K562 (cell line): ENCODE data around the gene TM9SF3. TPM values are rescaled to one million over a fixed set of nuclear protein-coding genes. Genes with fewer than 3 reads are reported as not detected.
A peak's percentile ranks its signal among the peaks of the same experiment; 100 is the strongest.

Experiments
- ATAC-seq: fragments of 200-7000 bp; cut with Tn5 transposase; 3 replicates; pipeline ENCODE4 v1.9.1; 2020; ENCODE audit warnings: moderate library complexity
- BruUV-seq: library from RNA; stranded (reverse); fragments of 400-500 nt; replicated peaks from 2 replicates; lab custom pipeline; 2021; lab: Mats Ljungman, UMichigan
- CTCF ChIA-PET: fragments of 300-600 bp; formaldehyde crosslinking; extraction: SDS; loops from one replicate; lab custom pipeline; 2021; ENCODE audit warnings: low intra/inter-chr PET ratio; lab: Yijun Ruan, JAX
- POLR2A ChIA-PET: fragments of 300-600, 350-650 bp; sonication (Branson Sonifier 250); formaldehyde crosslinking; extraction: SDS; loops from one replicate; lab custom pipeline; 2021; ENCODE audit warnings: antibody characterized with exemption, inconsistent platforms; lab: Yijun Ruan, JAX
- DNase-seq, 4 experiments: peaks; one replicate each; pipeline versions ENCODE4 v3.0.0 to v3.0.0-alpha.2; 2011 to 2018; ENCODE audit warnings: low spot score in 3 of 4, mixed read lengths in 3 of 4; ENCODE audit errors: extremely low read depth in 1 of 4
- FAIRE-seq: peaks from 2 replicates; lab custom pipeline; 2011; peaks lifted over from hg19 to GRCh38; lab: Jason Lieb, UNC
- H2AFZ ChIP-seq: 2 replicates; pipeline ENCODE4 v1.6.0; 2011; ENCODE audit warnings: low read depth, low read length, control low read depth, inconsistent platforms
- H3K27ac ChIP-seq: fragments of 200-600 bp; 3 replicates; pipeline ENCODE4 v1.8.0; 2011; ENCODE audit warnings: low read depth, mild to moderate bottlenecking, control low read depth, inconsistent platforms, low read length, moderate library complexity, mixed read lengths; ENCODE audit errors: extremely low read depth
- H3K27me3 ChIP-seq, 2 experiments: fragments of 300-600 bp in 1 of 2; 2 replicates in 1 of 2; 3 replicates in 1 of 2; pipeline versions ENCODE4 v1.6.0 to v1.8.0; 2011; ENCODE audit warnings: inconsistent platforms in 2 of 2, low read length in 2 of 2, mild to moderate bottlenecking in 1 of 2, mixed read lengths in 1 of 2, moderate library complexity in 1 of 2; ENCODE audit not compliant: control insufficient read depth in 2 of 2, insufficient read depth in 2 of 2
- H3K36me3 ChIP-seq: fragments of 300-600 bp; 3 replicates; pipeline ENCODE4 v1.8.0; 2011; ENCODE audit warnings: mild to moderate bottlenecking, low read length, inconsistent platforms; ENCODE audit not compliant: control insufficient read depth, insufficient read depth
- H3K4me1 ChIP-seq, 2 experiments: fragments of 200-600 bp in 1 of 2; replicated peaks in 1 of 2; 2 replicates in 1 of 2; 3 replicates in 1 of 2; pipeline versions ENCODE4 v1.5.1 to v1.8.0; 2011; ENCODE audit warnings: inconsistent platforms in 2 of 2, low read length in 2 of 2, mild to moderate bottlenecking in 1 of 2, mixed read lengths in 1 of 2, moderate library complexity in 1 of 2; ENCODE audit not compliant: control insufficient read depth in 2 of 2, insufficient read depth in 2 of 2
- H3K4me2 ChIP-seq: 2 replicates; pipeline ENCODE4 v1.6.1; 2011; ENCODE audit warnings: low read length, control low read depth, inconsistent platforms, mixed read lengths; ENCODE audit not compliant: insufficient read depth
- H3K4me3 ChIP-seq: fragments of 200-600 bp; sonication (generic), shearing (Covaris generic); 2 replicates; pipeline ENCODE4 v1.5.1; 2016; ENCODE audit warnings: control low read depth, inconsistent platforms
- H3K79me2 ChIP-seq: fragments of 200-600 bp; 3 replicates; pipeline ENCODE4 v1.8.0; 2011; ENCODE audit warnings: low read length, inconsistent platforms; ENCODE audit not compliant: control insufficient read depth, insufficient read depth
- H3K9ac ChIP-seq, 2 experiments: 2 replicates each; pipeline versions ENCODE4 v1.6.0 to v1.6.1; 2011; ENCODE audit warnings: low read depth in 2 of 2, low read length in 2 of 2, control low read depth in 1 of 2, inconsistent platforms in 1 of 2, mild to moderate bottlenecking in 1 of 2, mixed read lengths in 1 of 2; ENCODE audit not compliant: insufficient read depth in 1 of 2
- H3K9me1 ChIP-seq: one replicate; pipeline ENCODE4 v1.6.0; 2011; ENCODE audit warnings: inconsistent platforms, mild to moderate bottlenecking, low read length, moderate library complexity; ENCODE audit not compliant: control insufficient read depth, insufficient read depth
- H3K9me3 ChIP-seq: replicated peaks from 2 replicates; pipeline ENCODE4 v1.5.1; 2011; ENCODE audit warnings: low read depth, low read length, inconsistent platforms; ENCODE audit not compliant: control insufficient read depth, insufficient read depth
- H4K20me1 ChIP-seq: replicated peaks from 2 replicates; pipeline ENCODE4 v1.6.1; 2011; ENCODE audit warnings: low read length, inconsistent platforms, mixed read lengths; ENCODE audit not compliant: control insufficient read depth, insufficient read depth
- BRD4 ChIP-seq: fragments of 200-600 bp; sonication (generic); IDR thresholded peaks from 2 replicates; pipeline ENCODE4 v1.6.1; 2017; ENCODE audit warnings: inconsistent platforms
- CREB1 ChIP-seq, 2 experiments: sonication (generic) in 1 of 2; formaldehyde crosslinking in 1 of 2; IDR thresholded peaks; 2 replicates each; pipeline versions ENCODE4 v1.6.1 to v1.8.0; 2012 to 2022; ENCODE audit warnings: inconsistent platforms in 1 of 2, mild to moderate bottlenecking in 1 of 2, missing genetic modification reagents in 1 of 2, moderate library complexity in 1 of 2
- ESRRA ChIP-seq: fragments of 450-650 bp; IDR thresholded peaks from 2 replicates; pipeline ENCODE4 v1.6.1; 2014; ENCODE audit warnings: low read depth, mild to moderate bottlenecking, moderate library complexity, borderline replicate concordance
- FOXJ3 ChIP-seq: sonication (generic); formaldehyde crosslinking; IDR thresholded peaks from 2 replicates; pipeline ENCODE4 v1.4.0; 2020; ENCODE audit warnings: mild to moderate bottlenecking, missing genetic modification reagents
- ILK ChIP-seq: fragments of 450-650 bp; IDR thresholded peaks from 2 replicates; pipeline ENCODE4 v1.6.1; 2016; ENCODE audit warnings: missing genetic modification characterization, low read depth, mild to moderate bottlenecking, missing compliant biosample characterization, moderate library complexity, borderline replicate concordance
- NFE2 ChIP-seq: IDR thresholded peaks from 2 replicates; pipeline ENCODE4 v1.6.1; 2014; ENCODE audit warnings: antibody characterized with exemption, low read depth
- PRPF4 ChIP-seq: fragments of 200-400 bp; formaldehyde crosslinking; IDR thresholded peaks from one replicate; pipeline ENCODE4 v1.6.1; 2017; ENCODE audit warnings: low read length, low read depth, mild to moderate bottlenecking; ENCODE audit not compliant: insufficient read depth, poor library complexity, severe bottlenecking
- RBM22 ChIP-seq: fragments of 200-400 bp; formaldehyde crosslinking; IDR thresholded peaks from 2 replicates; pipeline ENCODE4 v1.6.1; 2018; ENCODE audit warnings: low read length, low read depth; ENCODE audit not compliant: poor library complexity, severe bottlenecking
- SIX5 ChIP-seq, 2 experiments: IDR thresholded peaks; 2 replicates each; pipeline ENCODE4 v1.6.1; 2011; ENCODE audit warnings: low read length in 2 of 2, borderline replicate concordance in 1 of 2, low read depth in 1 of 2, mild to moderate bottlenecking in 1 of 2, moderate library complexity in 1 of 2; ENCODE audit not compliant: insufficient read depth in 1 of 2
- SMAD3 ChIP-seq: fragments of 450-650 bp; formaldehyde crosslinking; conservative IDR thresholded peaks from 2 replicates; pipeline ENCODE4 v1.4.0; 2020; ENCODE audit warnings: mild to moderate bottlenecking
- SMARCC2 ChIP-seq: fragments of 450-650 bp; IDR thresholded peaks from 2 replicates; pipeline ENCODE4 v1.6.1; 2017; ENCODE audit warnings: antibody characterized with exemption, moderate library complexity, mild to moderate bottlenecking, low read depth
- SNIP1 ChIP-seq: fragments of 450-650 bp; IDR thresholded peaks from 2 replicates; pipeline ENCODE4 v1.7.1; 2017; ENCODE audit warnings: low read depth, mild to moderate bottlenecking
- SOX6 ChIP-seq: fragments of 450-650 bp; IDR thresholded peaks from 2 replicates; pipeline ENCODE4 v1.6.1; 2014; ENCODE audit warnings: mild to moderate bottlenecking
- STAT5B ChIP-seq: fragments of 250-450 bp; sonication (Bioruptor Pico); IDR thresholded peaks from 2 replicates; pipeline ENCODE4 v1.8.0; 2021; ENCODE audit warnings: mild to moderate bottlenecking, inconsistent platforms
- TCF3 ChIP-seq: sonication (generic); formaldehyde crosslinking; IDR thresholded peaks from 2 replicates; pipeline ENCODE4 v1.4.0; 2020; ENCODE audit warnings: mild to moderate bottlenecking, missing genetic modification reagents
- ZEB2 ChIP-seq: fragments of 450-650 bp; IDR thresholded peaks from 2 replicates; pipeline ENCODE4 v1.6.1; 2016
- ZNF146 ChIP-seq: IDR thresholded peaks from one replicate; pipeline ENCODE4 v1.6.1; 2018; ENCODE audit warnings: missing compliant biosample characterization; ENCODE audit not compliant: unreplicated experiment
- ZNF707 ChIP-seq: fragments of 250-450 bp; sonication (Bioruptor Pico); conservative IDR thresholded peaks from 2 replicates; pipeline ENCODE4 v1.8.0; 2022; ENCODE audit warnings: inconsistent platforms, mild to moderate bottlenecking, moderate library complexity
- ZNF717 ChIP-seq: fragments of 250-450 bp; sonication (Bioruptor Pico); IDR thresholded peaks from 2 replicates; pipeline ENCODE4 v1.5.0; 2021
- ZNF764 ChIP-seq: fragments of 250-450 bp; sonication (Bioruptor Pico); IDR thresholded peaks from 2 replicates; pipeline ENCODE4 v1.4.0; 2020; ENCODE audit warnings: low read depth, mild to moderate bottlenecking, moderate library complexity
- WGBS: fragments of 100-300 bp; shearing (Covaris generic); methylation state at CpG from one replicate; pipeline ENCODE4 v1.1.6; 2016; ENCODE audit warnings: low coverage, mixed read lengths; ENCODE audit not compliant: insufficient coverage; ENCODE audit errors: missing lambda C conversion rate; 5-methylcytosine and 5-hydroxymethylcytosine counted together
- in situ Hi-C: fragments of 300-500 bp; cut with MboI; formaldehyde crosslinking; loops from 4 replicates; pipeline ENCODE4 v1.15.0; 2018; ENCODE audit warnings: inconsistent platforms, mixed read lengths
- intact Hi-C: fragments of 100-400 bp; cut with micrococcal nuclease; formaldehyde crosslinking; loops from 2 replicates; pipeline ENCODE4 v1.14.2; 2022
- polyA plus RNA-seq, 8 experiments: library from polyadenylated mRNA; depleted of rRNA in 4 of 8; stranded (reverse) in 5 of 8; unstranded in 3 of 8; fragments of >200 nt; fragmentation: Nextera tagmentation in 2 of 8; fragmentation: Illumina TruSeq in 1 of 8; extraction: Ambion mirVana in 2 of 8; extraction: Trizol in 1 of 8; gene quantifications; 2 replicates each; pipeline versions ENCODE4 v1.2.1 to v1.2.3, GENCODE V29; 2011 to 2014; ENCODE audit warnings: inconsistent platforms in 1 of 8, missing spikeins in 1 of 8
- total RNA-seq, 7 experiments: library from RNA; depleted of rRNA in 6 of 7; stranded (reverse); fragments of >200 nt in 6 of 7; fragmentation: Illumina TruSeq in 2 of 7; extraction: Trizol in 2 of 7; gene quantifications; 2 replicates each; pipeline versions ENCODE4 v1.2.1 to v1.2.3, GENCODE V29; 2011 to 2021; ENCODE audit warnings: low replicate concordance in 1 of 7
- TF ChIP-seq, protein P1 (sequence below): fragments of 250-450 bp; sonication (Bioruptor Pico); IDR thresholded peaks from 2 replicates; pipeline ENCODE4 v1.8.0; 2022; ENCODE audit warnings: moderate library complexity, mild to moderate bottlenecking, inconsistent platforms
- TF ChIP-seq, protein P2 (sequence below): fragments of 450-650 bp; IDR thresholded peaks from 2 replicates; pipeline ENCODE4 v1.6.1; 2016
- TF ChIP-seq, protein P3 (sequence below): fragments of 250-450 bp; sonication (Bioruptor Pico); IDR thresholded peaks from 2 replicates; pipeline ENCODE4 v1.5.0; 2021

Gene TM9SF3
- total and polyA plus RNA-seq, 9 of the 15 experiments (the other 6 are each of a cell fraction or from before 2014, with no cell fraction given), result 16.1 to 63.1 (median 34.9) TPM

DNA sequence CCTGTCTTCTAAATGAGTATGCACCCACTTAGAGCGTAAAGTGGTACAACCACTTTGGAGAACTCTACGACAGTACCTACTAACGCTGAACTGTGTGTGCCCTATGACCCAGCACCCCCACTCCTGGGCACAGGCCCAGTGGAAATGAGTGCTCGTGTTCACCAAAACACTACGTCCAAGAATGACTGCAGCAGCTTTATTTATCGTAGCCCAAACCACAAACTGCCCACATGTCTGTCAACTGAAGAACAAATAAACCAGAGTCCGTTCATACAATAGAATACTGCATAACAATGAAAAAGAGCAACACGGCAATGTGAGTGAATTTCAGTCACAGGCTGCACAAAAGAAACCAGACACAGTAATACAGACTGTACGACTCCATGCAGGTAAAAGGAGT, 108.5 kb downstream of the TM9SF3 start:
- 3% methylated on average over 9 of the region's 9 CpGs for WGBS
- no peak for FAIRE-seq
- TF ChIP-seq CREB1 (IDR thresholded peaks at IDR 0.05) (no peak), CREB1 (CRISPR knock-in tag; IDR thresholded peaks at IDR 0.05) (no peak), ZEB2 (no peak), ZNF146 (CRISPR knock-in tag) (no peak), ILK (no peak), TCF3 (CRISPR knock-in tag) (0 out of 2 replicates have a peak, but pooled peaks have one; percentile 8), SIX5 (IDR thresholded peaks at IDR 0.05; ENCODE audit: borderline replicate concordance in 1 of 2, insufficient read depth in 1 of 2, low read depth in 1 of 2, low read length in 2 of 2) (no peak), SNIP1 (no peak), ZNF717 (CRISPR knock-in tag) (no peak), STAT5B (CRISPR knock-in tag) (no peak), ESRRA (peak; percentile 28; the same call in 1 of the 2 replicates), FOXJ3 (no peak), BRD4 (no peak), SMARCC2 (no peak), PRPF4 (no peak), ZNF707 (CRISPR knock-in tag) (no peak), RBM22 (no peak), NFE2 (no peak), SOX6 (peak; percentile 39; the same call in 1 of the 2 replicates), ZNF764 (CRISPR knock-in tag) (no peak), SMAD3 (no peak)
- TF ChIP-seq, protein P1, sequence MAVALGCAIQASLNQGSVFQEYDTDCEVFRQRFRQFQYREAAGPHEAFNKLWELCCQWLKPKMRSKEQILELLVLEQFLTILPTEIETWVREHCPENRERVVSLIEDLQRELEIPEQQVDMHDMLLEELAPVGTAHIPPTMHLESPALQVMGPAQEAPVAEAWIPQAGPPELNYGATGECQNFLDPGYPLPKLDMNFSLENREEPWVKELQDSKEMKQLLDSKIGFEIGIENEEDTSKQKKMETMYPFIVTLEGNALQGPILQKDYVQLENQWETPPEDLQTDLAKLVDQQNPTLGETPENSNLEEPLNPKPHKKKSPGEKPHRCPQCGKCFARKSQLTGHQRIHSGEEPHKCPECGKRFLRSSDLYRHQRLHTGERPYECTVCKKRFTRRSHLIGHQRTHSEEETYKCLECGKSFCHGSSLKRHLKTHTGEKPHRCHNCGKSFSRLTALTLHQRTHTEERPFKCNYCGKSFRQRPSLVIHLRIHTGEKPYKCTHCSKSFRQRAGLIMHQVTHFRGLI (CRISPR knock-in tag), result no peak
- TF ChIP-seq, protein P2, sequence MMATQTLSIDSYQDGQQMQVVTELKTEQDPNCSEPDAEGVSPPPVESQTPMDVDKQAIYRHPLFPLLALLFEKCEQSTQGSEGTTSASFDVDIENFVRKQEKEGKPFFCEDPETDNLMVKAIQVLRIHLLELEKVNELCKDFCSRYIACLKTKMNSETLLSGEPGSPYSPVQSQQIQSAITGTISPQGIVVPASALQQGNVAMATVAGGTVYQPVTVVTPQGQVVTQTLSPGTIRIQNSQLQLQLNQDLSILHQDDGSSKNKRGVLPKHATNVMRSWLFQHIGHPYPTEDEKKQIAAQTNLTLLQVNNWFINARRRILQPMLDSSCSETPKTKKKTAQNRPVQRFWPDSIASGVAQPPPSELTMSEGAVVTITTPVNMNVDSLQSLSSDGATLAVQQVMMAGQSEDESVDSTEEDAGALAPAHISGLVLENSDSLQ, result peak; percentile 20; the same call in 1 of the 2 replicates
- TF ChIP-seq, protein P3, sequence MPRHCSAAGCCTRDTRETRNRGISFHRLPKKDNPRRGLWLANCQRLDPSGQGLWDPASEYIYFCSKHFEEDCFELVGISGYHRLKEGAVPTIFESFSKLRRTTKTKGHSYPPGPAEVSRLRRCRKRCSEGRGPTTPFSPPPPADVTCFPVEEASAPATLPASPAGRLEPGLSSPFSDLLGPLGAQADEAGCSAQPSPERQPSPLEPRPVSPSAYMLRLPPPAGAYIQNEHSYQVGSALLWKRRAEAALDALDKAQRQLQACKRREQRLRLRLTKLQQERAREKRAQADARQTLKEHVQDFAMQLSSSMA, result no peak

More for the DNA sequence above, 108.5 kb downstream of the TM9SF3 start:
- Histone ChIP-seq H3K79me2 (no peaks in the 10 kb centered on the region), H3K27ac (no peak overlapping the region), H3K27me3 (peaks cover 0 to 38% of the 10 kb centered on the region in 2 experiments; a peak in 2 of 5 replicates), H3K9me1 (no peaks in the 10 kb centered on the region), H3K9ac (no peak overlapping the region), H3K9me3 (no peaks in the 10 kb centered on the region), H3K4me3 (no peak overlapping the region), H3K4me2 (no peak overlapping the region), H2AFZ (no peak overlapping the region), H3K4me1 (peaks cover 0 to 3% of the 10 kb centered on the region in 2 experiments; a peak in 1 of 5 replicates), H4K20me1 (0 out of 2 replicates have a peak, but pooled peaks cover 3% of the 10 kb centered on the region), H3K36me3 (no peaks in the 10 kb centered on the region)
- DNase-seq (no peak), ATAC-seq (no peak)
- in situ Hi-C loops (no loop called here), intact Hi-C loops (no loop called here)
- ChIA-PET POLR2A (no interaction called here), CTCF (no interaction called here)
- no TSS peak for BruUV-seq
